Panc1 (cell line): ENCODE results near the gene SCYGR5. TPM values are rescaled to one million over a fixed set of nuclear protein-coding genes. Genes with fewer than 3 reads are reported as not detected.

Source experiments
- ATAC-seq: fragments of 200-7000 bp; cut with Tn5 transposase; 2 replicates; pipeline ENCODE4 v1.9.1; 2020; ENCODE audit warnings: mild to moderate bottlenecking, moderate library complexity
- BruUV-seq: library from RNA; stranded (reverse); fragments of 400-500 nt; replicated peaks from 2 replicates; lab custom pipeline; 2021; lab: Mats Ljungman, UMichigan
- CTCF ChIA-PET: fragments of 300-600 bp; sonication (Branson Sonifier 250); formaldehyde crosslinking; loops from one replicate; lab custom pipeline; 2022; ENCODE audit warnings: antibody characterized with exemption; lab: Charles Lee
- POLR2A ChIA-PET: fragments of 300-600 bp; sonication (Branson Sonifier 250); formaldehyde crosslinking; loops from one replicate; lab custom pipeline; 2022; ENCODE audit warnings: antibody characterized with exemption; lab: Charles Lee
- DNase-seq: peaks from one replicate; pipeline ENCODE4 v3.0.0-alpha.2; 2010; ENCODE audit warnings: low read depth, low spot score
- H3K27ac ChIP-seq: 2 replicates; pipeline ENCODE4 v1.5.1; 2011; ENCODE audit warnings: mild to moderate bottlenecking, low read length, inconsistent platforms
- H3K27me3 ChIP-seq: fragments of 200-500 bp; sonication (Bioruptor generic); 2 replicates; pipeline ENCODE4 v1.6.0; 2014; ENCODE audit warnings: low read length, inconsistent platforms; ENCODE audit not compliant: control insufficient read depth, insufficient read depth
- H3K36me3 ChIP-seq: fragments of 200-500 bp; sonication (Bioruptor generic); 2 replicates; pipeline ENCODE4 v1.5.1; 2014; ENCODE audit warnings: inconsistent platforms, mild to moderate bottlenecking, low read length, moderate library complexity; ENCODE audit not compliant: control insufficient read depth, insufficient read depth
- H3K4me1 ChIP-seq: 2 replicates; pipeline ENCODE4 v1.5.1; 2011; ENCODE audit warnings: inconsistent platforms, mild to moderate bottlenecking, low read length, moderate library complexity; ENCODE audit not compliant: control insufficient read depth, insufficient read depth
- H3K4me3 ChIP-seq, 2 experiments: 2 replicates each; pipeline ENCODE4 v1.5.1; 2011 to 2012; ENCODE audit warnings: low read depth in 2 of 2, low read length in 2 of 2, mild to moderate bottlenecking in 2 of 2, inconsistent platforms in 1 of 2, moderate library complexity in 1 of 2
- H3K9me3 ChIP-seq: fragments of 200-500 bp; sonication (Bioruptor generic); 2 replicates; pipeline ENCODE4 v1.5.1; 2014; ENCODE audit warnings: low read depth, mild to moderate bottlenecking, inconsistent platforms, low read length, moderate library complexity; ENCODE audit not compliant: control insufficient read depth, insufficient read depth
- CTCF ChIP-seq: fragments of 450-650 bp; IDR thresholded peaks from 2 replicates; pipeline ENCODE4 v1.5.1; 2017; ENCODE audit warnings: mild to moderate bottlenecking
- POLR2AphosphoS5 ChIP-seq: IDR thresholded peaks from 2 replicates; pipeline ENCODE4 v1.6.1; 2012; ENCODE audit warnings: mild to moderate bottlenecking, low read depth, low read length, moderate library complexity
- SIN3A ChIP-seq: IDR thresholded peaks from 2 replicates; pipeline ENCODE4 v1.6.1; 2012; ENCODE audit warnings: low read depth, mild to moderate bottlenecking, low read length, moderate library complexity, borderline replicate concordance; ENCODE audit not compliant: insufficient read depth
- TCF7L2 ChIP-seq: IDR thresholded peaks from 2 replicates; pipeline ENCODE4 v1.6.1; 2011; ENCODE audit warnings: mild to moderate bottlenecking, low read depth, low read length, inconsistent platforms
- in situ Hi-C: cut with HindIII; loops from 2 replicates; pipeline ENCODE4 v1.10.0; 2016; ENCODE audit warnings: low sequenced_read_pairs, low pct_unique_long_range_greater_than_20kb
- intact Hi-C: fragments of 100-400 bp; cut with micrococcal nuclease; formaldehyde crosslinking; loops from one replicate; pipeline ENCODE4 v1.10.0; 2022; ENCODE audit not compliant: unreplicated experiment
- total RNA-seq: library from RNA; stranded (reverse); gene quantifications from one replicate; pipeline ENCODE4 v1.2.1, GENCODE V29; 2021; ENCODE audit not compliant: unreplicated experiment
- TF ChIP-seq, protein P1 (sequence below), 2 experiments: IDR thresholded peaks; 2 replicates each; pipeline ENCODE4 v1.6.1; 2011 to 2012; ENCODE audit warnings: low read depth in 2 of 2, control low read depth in 1 of 2, low read length in 1 of 2, mild to moderate bottlenecking in 1 of 2, moderate library complexity in 1 of 2; ENCODE audit not compliant: insufficient read depth in 1 of 2

Gene SCYGR5
- total RNA-seq, 1 experiment from 2014 or later, result not detected

GRCh38 chr2:227661827-227662226, 4.8 kb upstream of the SCYGR5 start:
- no peak overlapping the region for H3K27ac ChIP-seq
- BruUV-seq, result no TSS peak
- H3K4me1 ChIP-seq, result no peaks in the 10 kb centered on the region
- POLR2A ChIA-PET, result no interaction called here
- DNase-seq, result no peak
- H3K36me3 ChIP-seq, result no peaks in the 10 kb centered on the region
- TF ChIP-seq CTCF, result no peak
- no peak for TF ChIP-seq TCF7L2
- no peak for TF ChIP-seq SIN3A
- TF ChIP-seq, protein P1, sequence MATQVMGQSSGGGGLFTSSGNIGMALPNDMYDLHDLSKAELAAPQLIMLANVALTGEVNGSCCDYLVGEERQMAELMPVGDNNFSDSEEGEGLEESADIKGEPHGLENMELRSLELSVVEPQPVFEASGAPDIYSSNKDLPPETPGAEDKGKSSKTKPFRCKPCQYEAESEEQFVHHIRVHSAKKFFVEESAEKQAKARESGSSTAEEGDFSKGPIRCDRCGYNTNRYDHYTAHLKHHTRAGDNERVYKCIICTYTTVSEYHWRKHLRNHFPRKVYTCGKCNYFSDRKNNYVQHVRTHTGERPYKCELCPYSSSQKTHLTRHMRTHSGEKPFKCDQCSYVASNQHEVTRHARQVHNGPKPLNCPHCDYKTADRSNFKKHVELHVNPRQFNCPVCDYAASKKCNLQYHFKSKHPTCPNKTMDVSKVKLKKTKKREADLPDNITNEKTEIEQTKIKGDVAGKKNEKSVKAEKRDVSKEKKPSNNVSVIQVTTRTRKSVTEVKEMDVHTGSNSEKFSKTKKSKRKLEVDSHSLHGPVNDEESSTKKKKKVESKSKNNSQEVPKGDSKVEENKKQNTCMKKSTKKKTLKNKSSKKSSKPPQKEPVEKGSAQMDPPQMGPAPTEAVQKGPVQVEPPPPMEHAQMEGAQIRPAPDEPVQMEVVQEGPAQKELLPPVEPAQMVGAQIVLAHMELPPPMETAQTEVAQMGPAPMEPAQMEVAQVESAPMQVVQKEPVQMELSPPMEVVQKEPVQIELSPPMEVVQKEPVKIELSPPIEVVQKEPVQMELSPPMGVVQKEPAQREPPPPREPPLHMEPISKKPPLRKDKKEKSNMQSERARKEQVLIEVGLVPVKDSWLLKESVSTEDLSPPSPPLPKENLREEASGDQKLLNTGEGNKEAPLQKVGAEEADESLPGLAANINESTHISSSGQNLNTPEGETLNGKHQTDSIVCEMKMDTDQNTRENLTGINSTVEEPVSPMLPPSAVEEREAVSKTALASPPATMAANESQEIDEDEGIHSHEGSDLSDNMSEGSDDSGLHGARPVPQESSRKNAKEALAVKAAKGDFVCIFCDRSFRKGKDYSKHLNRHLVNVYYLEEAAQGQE (IDR thresholded peaks at IDR 0.05; ENCODE audit: insufficient read depth in 1 of 2, low read depth in 2 of 2, low read length in 1 of 2), result no peak
- TF ChIP-seq POLR2AphosphoS5, result no peak
- no peak for ATAC-seq
- CTCF ChIA-PET, result no interaction called here
- in situ Hi-C loops (no loop called here), intact Hi-C loops (no loop called here)
- no peaks in the 10 kb centered on the region for H3K9me3 ChIP-seq
- no peaks in the 10 kb centered on the region for H3K27me3 ChIP-seq
- no peak overlapping the region for H3K4me3 ChIP-seq

DNA sequence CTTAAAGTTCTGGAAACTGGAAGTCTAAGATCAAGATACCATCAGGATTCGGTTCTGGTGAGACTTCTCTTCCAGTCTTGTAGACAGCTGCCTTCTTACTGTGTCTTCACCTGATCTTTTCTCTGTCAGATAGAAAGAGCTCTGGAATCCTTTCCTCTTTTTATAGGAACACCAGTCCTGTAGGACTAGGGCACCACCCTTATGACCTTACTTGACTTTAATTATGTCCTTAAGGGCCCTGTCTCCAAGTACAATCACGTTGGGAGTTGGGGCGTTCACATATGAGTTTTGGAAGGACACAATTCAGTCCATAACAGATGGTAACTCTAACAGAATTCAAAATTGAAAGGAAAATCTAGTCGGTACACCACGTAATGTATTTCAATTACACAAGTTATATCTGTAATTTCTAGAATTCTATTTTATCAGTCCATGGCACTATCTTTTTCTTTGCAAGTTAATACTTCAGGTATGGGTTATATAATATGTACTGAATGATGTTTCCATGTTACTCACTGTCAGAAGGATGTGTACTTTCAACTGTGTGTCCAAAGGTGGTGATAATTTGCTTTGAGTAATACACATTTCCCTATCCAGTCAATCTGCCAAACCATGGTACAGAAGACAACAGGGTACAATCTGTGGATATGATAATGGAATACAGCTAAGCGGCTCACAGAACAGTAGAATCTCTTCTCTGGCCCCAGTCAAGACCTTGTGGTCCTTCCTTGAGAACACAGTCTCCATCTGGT, 1.2 kb upstream of the SCYGR5 start:
- ChIA-PET CTCF (no interaction called here), POLR2A (no interaction called here)
- intact Hi-C loops, result no loop called here
- no TSS peak for BruUV-seq
- Histone ChIP-seq H3K27me3 (no peaks in the 10 kb centered on the region), H3K9me3 (no peaks in the 10 kb centered on the region), H3K27ac (no peak overlapping the region), H3K36me3 (no peaks in the 10 kb centered on the region), H3K4me3 (no peak overlapping the region), H3K4me1 (no peaks in the 10 kb centered on the region)
- DNase-seq, result no peak
- in situ Hi-C loops, result no loop called here
- ATAC-seq, result no peak
- no peak for TF ChIP-seq TCF7L2
- TF ChIP-seq, protein P1 (IDR thresholded peaks at IDR 0.05; ENCODE audit: insufficient read depth in 1 of 2, low read depth in 2 of 2, low read length in 1 of 2), result no peak
- no peak for TF ChIP-seq CTCF
- no peak for TF ChIP-seq POLR2AphosphoS5
- TF ChIP-seq SIN3A, result no peak
